IPS-18c (cell line): ENCODE results near the gene COMT.

Source experiments
- H3K4me3 ChIP-seq: 2 replicates; pipeline ENCODE4 v1.7.0; 2013; ENCODE audit warnings: low read depth, mild to moderate bottlenecking, low read length, moderate library complexity; ENCODE audit not compliant: insufficient read depth
- H3K9me3 ChIP-seq: one replicate; pipeline ENCODE4 v1.6.1; 2013; ENCODE audit warnings: mild to moderate bottlenecking, low read length, moderate library complexity; ENCODE audit not compliant: control insufficient read depth, insufficient read depth

The COMT gene

DNA sequence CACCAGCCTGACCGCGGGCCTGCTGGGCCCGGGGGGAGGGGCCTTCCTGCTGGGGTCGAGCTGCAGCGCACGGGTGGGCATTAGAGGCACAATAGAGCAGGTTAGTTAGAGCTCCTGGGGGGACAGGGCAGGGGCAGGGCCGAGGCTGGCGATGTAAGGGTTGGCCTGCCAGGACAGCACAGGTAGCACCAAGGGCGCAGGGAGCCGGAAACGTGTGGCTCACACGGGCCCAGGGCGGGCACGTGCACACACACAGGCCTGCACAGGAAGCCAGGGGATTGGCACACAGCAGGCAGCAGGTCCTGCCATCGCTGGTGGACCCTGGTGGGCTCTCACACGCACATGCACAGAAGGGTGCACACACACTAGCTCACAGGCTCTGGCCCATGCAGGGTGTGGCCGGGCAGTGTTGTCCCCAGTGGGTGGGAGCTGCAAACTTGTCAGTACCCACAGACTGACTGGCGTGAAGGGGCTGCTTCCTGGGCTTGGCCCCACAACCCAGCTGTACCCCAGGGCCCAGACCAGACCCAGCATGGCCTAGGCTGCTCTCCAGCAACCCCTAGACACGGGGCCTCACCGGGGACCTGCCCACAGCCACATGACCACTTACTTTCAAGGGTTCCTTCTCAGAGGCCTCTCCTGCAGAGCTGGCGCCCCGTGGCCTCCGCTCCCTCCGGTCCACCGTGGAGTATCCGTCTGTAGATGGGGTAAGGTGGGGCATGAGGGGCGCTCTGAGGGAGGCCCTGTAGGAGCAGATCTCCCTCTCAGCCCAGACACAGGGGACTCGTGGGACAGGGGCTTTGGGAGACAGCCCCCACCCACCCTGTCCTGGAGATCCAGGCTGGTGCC is 29.9 kb downstream of the COMT start:
- no peak overlapping the region for H3K4me3 ChIP-seq
- no peaks in the 10 kb centered on the region for H3K9me3 ChIP-seq

GRCh38 chr22:19972251-19972650 is 30.7 kb downstream of the COMT start:
- no peak overlapping the region for H3K4me3 ChIP-seq
- H3K9me3 ChIP-seq: no peaks in the 10 kb centered on the region

DNA sequence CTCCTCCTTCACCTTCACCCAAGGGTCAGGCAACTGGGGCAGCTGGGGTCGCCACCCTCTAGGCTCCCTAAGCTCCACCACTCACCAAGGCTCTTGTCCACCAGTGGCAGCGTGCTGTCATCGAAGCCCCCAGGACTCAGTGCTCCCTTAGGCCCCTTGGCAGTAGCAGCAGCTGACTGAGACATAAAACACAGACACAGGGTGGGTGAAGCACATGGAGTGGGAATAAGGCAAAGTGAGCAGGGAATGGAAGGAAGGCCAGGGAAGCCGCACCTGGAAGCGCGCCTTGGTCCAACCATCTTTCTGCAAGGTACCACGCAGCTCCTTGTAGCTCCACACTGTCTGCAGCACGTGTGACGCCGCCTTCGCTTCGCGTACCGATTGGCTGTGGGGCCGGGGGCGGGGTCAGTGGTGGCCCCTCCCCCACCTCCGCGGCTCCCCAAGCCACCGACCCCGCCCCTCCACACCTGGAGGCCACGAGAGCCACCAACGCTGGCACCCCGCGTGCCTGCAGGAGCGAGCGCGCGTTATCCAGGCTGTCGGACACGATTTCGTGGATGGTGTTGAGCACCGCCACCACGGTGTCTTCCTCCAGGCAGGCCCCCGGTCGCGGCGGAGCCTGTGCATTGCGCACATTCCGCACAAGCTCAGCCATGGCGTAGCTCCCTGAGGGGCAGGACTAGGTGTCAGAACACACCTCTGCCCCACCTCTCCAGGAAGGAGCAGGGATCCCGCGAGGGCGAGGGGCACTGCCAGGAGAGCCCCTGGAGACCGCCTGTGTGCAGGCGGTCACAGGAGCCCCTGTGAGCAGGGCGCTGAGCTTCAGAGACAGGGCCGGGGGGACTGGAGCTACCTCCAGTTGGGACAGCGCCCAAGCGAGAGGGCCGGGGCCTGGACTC is 31.3 kb downstream of the COMT start:
- H3K9me3 ChIP-seq: no peaks in the 10 kb centered on the region
- no peak overlapping the region for H3K4me3 ChIP-seq

- H3K4me3 ChIP-seq: no peak overlapping the region
- H3K9me3 ChIP-seq: no peaks in the 10 kb centered on the region
Observed at GRCh38 chr22:19973551-19974267, 32.1 kb downstream of the COMT start.

- H3K9me3 ChIP-seq: no peaks in the 10 kb centered on the region
- H3K4me3 ChIP-seq: no peak overlapping the region
Observed at GRCh38 chr22:19974268-19974861, 32.8 kb downstream of the COMT start.

- Histone ChIP-seq H3K4me3 (no peak overlapping the region), H3K9me3 (no peaks in the 10 kb centered on the region)
Observed at GRCh38 chr22:19974935-19975706, 33.5 kb downstream of the COMT start.

DNA sequence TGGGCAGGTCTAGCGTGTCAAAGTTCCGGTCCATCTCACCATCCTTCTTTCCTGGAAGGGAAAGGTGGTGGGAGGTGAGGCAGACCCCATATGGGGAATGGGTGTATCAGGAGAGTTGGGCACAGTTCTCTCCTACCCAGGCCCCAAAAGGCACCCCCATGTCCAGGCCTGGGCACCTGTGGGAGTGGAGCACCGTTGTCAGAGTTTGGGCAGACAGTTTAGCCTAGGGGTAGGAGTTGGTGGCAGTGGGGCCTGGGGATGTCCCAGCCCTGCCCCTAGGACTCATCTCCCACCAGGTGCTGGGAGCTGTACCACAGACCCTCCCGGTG is 34.1 kb downstream of the COMT start:
- Histone ChIP-seq H3K9me3 (no peaks in the 10 kb centered on the region), H3K4me3 (no peak overlapping the region)

- H3K4me3 ChIP-seq: no peak overlapping the region
- H3K9me3 ChIP-seq: no peaks in the 10 kb centered on the region
Observed at GRCh38 chr22:19976671-19977070, 35.1 kb downstream of the COMT start.

DNA sequence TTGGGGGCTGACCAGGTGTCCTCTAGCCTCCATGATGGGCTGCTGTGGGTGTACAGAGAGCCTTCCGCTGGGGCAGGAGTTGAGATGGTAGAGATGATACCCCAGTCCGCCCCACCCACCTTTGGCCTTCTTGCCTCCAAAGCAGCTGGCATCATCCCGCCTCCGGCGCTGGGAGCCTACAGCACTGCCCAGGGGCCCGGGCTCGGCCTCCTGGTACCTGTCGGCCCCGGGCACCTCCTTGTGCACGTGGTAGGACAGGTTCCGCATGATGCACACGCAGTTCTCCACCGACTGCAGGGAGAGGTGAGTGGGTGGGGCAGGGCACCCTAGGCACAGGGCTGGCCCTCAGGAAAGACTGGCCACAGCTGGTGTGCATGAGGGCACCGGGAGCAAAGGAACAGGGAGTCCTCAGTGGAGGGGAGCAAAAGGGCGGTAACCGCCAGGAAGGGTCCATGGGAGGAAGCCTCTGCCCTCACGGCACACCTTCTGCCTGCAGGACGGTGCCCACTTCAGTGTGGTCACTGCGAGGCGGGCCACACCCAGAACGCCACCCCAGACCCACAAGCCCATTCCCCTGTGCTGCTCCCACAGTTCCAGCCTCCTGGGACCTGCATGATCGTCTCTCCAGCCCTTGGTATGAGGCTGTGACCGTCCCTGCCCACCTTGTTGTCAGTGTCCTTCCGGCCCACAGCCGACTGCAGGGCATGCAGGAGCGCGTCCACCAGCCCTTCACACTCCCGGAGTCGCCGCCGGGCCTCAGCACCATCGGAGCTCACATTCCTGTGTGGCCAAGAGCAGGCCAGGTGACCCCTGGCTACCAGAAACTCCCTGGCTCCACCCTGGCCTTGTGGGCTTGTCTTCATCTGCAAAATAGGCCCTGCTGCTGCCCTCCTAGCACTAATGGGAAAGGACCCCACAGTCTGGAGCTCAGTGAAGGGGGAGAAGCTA is 36.0 kb downstream of the COMT start:
- Histone ChIP-seq H3K4me3 (no peak overlapping the region), H3K9me3 (no peaks in the 10 kb centered on the region)

DNA sequence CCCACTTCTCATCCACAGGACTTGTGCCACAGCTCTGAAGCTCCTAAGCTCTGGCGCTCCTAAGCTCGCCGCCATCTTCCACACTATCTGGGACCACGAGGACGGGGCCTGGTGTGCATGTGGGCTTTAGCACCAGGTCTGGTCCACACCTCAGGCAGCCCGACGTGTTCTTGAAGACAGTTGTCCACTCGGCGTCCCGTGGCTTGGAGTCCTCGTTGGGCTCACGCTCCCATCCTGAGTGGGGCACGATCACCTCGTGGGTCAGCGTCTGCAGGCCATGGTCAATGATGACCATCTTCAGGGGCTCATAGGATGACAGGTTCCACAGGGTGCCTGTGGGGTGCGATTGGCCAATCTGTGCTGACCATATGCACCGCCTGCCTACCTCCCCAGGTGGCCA is 37.2 kb downstream of the COMT start:
- Histone ChIP-seq H3K4me3 (no peak overlapping the region), H3K9me3 (no peaks in the 10 kb centered on the region)

- Histone ChIP-seq H3K9me3 (no peaks in the 10 kb centered on the region), H3K4me3 (no peak overlapping the region; the same call in 1 of the 2 replicates)
Observed at GRCh38 chr22:19979712-19980493, 38.3 kb downstream of the COMT start.

GRCh38 chr22:19980766-19981165 is 39.2 kb downstream of the COMT start:
- Histone ChIP-seq H3K9me3 (no peaks in the 10 kb centered on the region), H3K4me3 (no peak overlapping the region)

- no peaks in the 10 kb centered on the region for H3K9me3 ChIP-seq
- no peak overlapping the region for H3K4me3 ChIP-seq
Observed at GRCh38 chr22:19981171-19981960, 39.8 kb downstream of the COMT start.
